Chondrocyte (in vitro differentiated cells): ENCODE results near the gene CMKLR1. TPM values are rescaled to one million over a fixed set of nuclear protein-coding genes. Genes with fewer than 3 reads are reported as not detected.

Experiments
- DNase-seq: peaks from one replicate; pipeline ENCODE4 v3.0.0; 2021; ENCODE audit warnings: mixed read lengths, low spot score
- H3K27ac Mint-ChIP-seq: one replicate; pipeline ENCODE4 v1.8.0; 2021; ENCODE audit warnings: mild to moderate bottlenecking, moderate library complexity, mixed read lengths; ENCODE audit not compliant: unreplicated experiment
- H3K27me3 Mint-ChIP-seq: 2 replicates; pipeline ENCODE4 v1.8.0; 2021; ENCODE audit warnings: low read depth, mixed read lengths
- H3K36me3 Mint-ChIP-seq: 2 replicates; pipeline ENCODE4 v1.8.0; 2021; ENCODE audit warnings: low read depth, mixed read lengths
- H3K4me1 Mint-ChIP-seq: 2 replicates; pipeline ENCODE4 v1.8.0; 2021; ENCODE audit warnings: low read depth, mild to moderate bottlenecking, mixed read lengths
- H3K4me3 Mint-ChIP-seq: one replicate; pipeline ENCODE4 v1.8.0; 2021; ENCODE audit warnings: mild to moderate bottlenecking, moderate library complexity, mixed read lengths; ENCODE audit not compliant: unreplicated experiment
- H3K9me3 Mint-ChIP-seq: 2 replicates; pipeline ENCODE4 v1.8.0; 2021; ENCODE audit warnings: low read depth, mixed read lengths
- total RNA-seq: library from RNA; stranded (reverse); gene quantifications from 3 replicates; pipeline ENCODE4 v1.2.1, GENCODE V29; 2021
- TF ChIP-seq, protein P1 (sequence below): fragments of 200-600 bp; sonication (generic); IDR thresholded peaks from 2 replicates; pipeline ENCODE4 v1.5.0; 2021; ENCODE audit warnings: antibody characterized with exemption, mild to moderate bottlenecking, moderate library complexity

The CMKLR1 gene
- total RNA-seq, 1 donor from 2014 or later: 31.2 TPM

DNA sequence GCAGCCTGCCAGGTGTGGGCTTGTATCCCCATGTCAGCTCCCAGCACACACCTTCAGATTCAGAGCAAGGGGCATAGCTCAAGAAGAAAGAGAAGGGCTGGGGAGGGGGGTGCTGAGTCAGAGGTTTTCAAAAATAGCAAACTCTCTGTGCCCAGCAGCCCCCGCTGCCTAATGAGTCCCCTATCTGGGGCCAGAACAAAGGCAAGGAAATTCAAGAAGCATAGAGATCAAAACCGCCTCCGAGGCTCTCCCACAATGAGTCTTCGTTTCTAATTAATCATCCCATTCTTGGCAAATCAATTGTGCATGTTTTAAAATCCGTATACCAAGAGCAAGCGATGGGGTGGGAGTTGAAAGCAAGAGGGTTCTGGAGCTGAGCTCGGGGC is 19.5 kb upstream of the CMKLR1 start:
- Mint-ChIP-seq H3K27me3 (peaks cover 14% of the 10 kb centered on the region), H3K9me3 (peaks cover 3% of the 10 kb centered on the region), H3K4me1 (peaks cover 7% of the 10 kb centered on the region), H3K27ac (no peak overlapping the region), H3K36me3 (no peaks in the 10 kb centered on the region), H3K4me3 (no peak overlapping the region)
- TF ChIP-seq, protein P1, sequence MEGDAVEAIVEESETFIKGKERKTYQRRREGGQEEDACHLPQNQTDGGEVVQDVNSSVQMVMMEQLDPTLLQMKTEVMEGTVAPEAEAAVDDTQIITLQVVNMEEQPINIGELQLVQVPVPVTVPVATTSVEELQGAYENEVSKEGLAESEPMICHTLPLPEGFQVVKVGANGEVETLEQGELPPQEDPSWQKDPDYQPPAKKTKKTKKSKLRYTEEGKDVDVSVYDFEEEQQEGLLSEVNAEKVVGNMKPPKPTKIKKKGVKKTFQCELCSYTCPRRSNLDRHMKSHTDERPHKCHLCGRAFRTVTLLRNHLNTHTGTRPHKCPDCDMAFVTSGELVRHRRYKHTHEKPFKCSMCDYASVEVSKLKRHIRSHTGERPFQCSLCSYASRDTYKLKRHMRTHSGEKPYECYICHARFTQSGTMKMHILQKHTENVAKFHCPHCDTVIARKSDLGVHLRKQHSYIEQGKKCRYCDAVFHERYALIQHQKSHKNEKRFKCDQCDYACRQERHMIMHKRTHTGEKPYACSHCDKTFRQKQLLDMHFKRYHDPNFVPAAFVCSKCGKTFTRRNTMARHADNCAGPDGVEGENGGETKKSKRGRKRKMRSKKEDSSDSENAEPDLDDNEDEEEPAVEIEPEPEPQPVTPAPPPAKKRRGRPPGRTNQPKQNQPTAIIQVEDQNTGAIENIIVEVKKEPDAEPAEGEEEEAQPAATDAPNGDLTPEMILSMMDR: no peak
- no peak for DNase-seq

DNA sequence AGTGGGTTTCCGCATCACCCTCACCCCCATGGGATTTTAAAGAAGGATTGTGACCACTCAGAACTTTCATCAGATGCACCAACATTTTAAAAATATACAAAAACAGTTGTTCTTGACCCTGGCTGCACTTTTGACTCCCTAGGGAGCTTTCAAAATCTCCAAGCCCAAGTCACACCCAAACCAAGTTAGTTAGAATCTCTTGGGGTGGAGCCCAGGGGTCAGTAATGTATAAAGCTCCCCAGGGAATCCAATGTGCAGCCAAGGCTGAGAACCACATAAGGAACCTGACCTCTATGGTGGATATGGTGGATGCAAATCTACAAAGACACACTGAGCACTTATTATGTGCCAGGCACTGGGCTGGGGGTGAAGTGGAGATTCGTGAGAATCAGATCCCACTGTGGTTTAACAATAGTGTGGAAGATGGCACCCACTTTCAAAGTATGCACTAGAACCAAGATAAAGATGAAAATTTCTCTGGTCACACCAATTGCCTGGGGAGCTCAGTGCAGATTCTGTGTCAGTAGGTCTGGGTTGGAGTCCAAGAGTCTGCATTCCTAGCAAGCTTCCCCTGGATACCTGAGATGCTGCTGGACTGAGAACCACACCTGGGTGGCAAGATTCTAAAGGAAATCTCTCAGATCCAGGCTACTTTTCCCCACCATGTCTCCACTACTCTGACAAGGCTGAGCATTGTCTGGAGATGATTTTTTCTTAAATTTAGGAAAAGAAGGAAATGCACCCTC is 18.9 kb upstream of the CMKLR1 start:
- Mint-ChIP-seq H3K27me3 (peaks cover 11% of the 10 kb centered on the region), H3K36me3 (no peaks in the 10 kb centered on the region), H3K4me3 (no peak overlapping the region), H3K9me3 (peaks cover 3% of the 10 kb centered on the region), H3K27ac (no peak overlapping the region), H3K4me1 (peaks cover 7% of the 10 kb centered on the region)
- TF ChIP-seq, protein P1: no peak
- no peak for DNase-seq

GRCh38 chr12:108356835-108357806 is 18.0 kb upstream of the CMKLR1 start:
- Mint-ChIP-seq H3K36me3 (no peaks in the 10 kb centered on the region), H3K4me3 (no peak overlapping the region), H3K27ac (no peak overlapping the region), H3K9me3 (peaks cover 3% of the 10 kb centered on the region), H3K27me3 (peaks cover 11% of the 10 kb centered on the region), H3K4me1 (peaks cover 7% of the 10 kb centered on the region)
- TF ChIP-seq, protein P1: no peak
- no peak for DNase-seq

GRCh38 chr12:108355069-108355468 is 16.0 kb upstream of the CMKLR1 start:
- Mint-ChIP-seq H3K9me3 (peaks cover 3% of the 10 kb centered on the region), H3K27ac (no peak overlapping the region), H3K4me1 (peaks cover 3% of the 10 kb centered on the region), H3K27me3 (peaks cover 9% of the 10 kb centered on the region), H3K4me3 (no peak overlapping the region), H3K36me3 (no peaks in the 10 kb centered on the region)
- TF ChIP-seq, protein P1: no peak
- DNase-seq: no peak

DNA sequence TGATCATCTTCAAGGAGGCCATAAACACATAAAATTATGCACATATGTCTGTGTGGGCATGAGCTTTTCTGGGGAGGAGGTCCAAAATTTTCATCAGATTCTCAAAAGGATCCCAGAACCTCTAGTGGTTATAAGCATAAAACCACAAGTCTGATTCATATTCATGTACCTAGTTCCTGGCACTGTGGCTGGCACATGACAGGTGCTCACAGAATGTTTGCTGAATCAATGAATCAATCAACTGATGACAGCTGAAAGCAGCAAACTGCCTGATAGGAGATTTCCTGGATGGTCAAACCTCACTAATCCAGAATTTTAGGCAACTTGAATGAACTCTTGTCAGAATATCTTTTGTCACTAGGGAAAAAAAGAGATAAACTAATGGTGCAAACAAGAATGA is 13.5 kb upstream of the CMKLR1 start:
- H3K4me1 Mint-ChIP-seq: peaks cover 19% of the 10 kb centered on the region
- no peak for DNase-seq
- H3K4me3 Mint-ChIP-seq: no peak overlapping the region

More for the DNA sequence above, 13.5 kb upstream of the CMKLR1 start:
- Mint-ChIP-seq H3K36me3 (no peaks in the 10 kb centered on the region), H3K27me3 (peaks cover 4% of the 10 kb centered on the region), H3K9me3 (peaks cover 3% of the 10 kb centered on the region), H3K27ac (no peak overlapping the region)
- TF ChIP-seq, protein P1: no peak
